ENCODE results near the gene TYW1B.
"Not testable (repeated sequence)": the region's sequence is repeated elsewhere in the genome, so short reads cannot be mapped to it uniquely, and the experiment has no call there.

TYW1B gene

DNA sequence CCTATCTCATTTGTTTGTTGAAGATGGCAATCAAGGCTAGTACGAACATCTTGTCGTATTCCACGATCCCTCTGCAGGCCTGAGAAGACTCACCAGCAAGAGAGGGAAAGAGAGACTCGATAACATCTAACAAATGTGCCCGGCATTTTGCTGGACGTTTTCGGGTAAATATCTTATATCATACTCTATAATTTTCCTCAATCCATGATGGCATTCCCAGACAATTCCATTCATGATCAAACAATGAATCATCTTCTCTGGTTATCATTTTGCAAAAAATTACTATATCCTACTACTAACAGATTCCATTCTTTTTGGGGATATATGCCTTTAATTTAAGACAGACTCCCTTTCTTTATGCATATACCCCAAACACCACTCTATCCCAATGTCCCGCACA is 118.1 kb downstream of the TYW1B start:
- no peak for DNase-seq (ENCODE audit: low read depth in 1 of 2, low spot score in 1 of 2)
- Histone ChIP-seq H3K27ac (replicated peaks) (no peak overlapping the region), H3K27me3 (ENCODE audit: insufficient read depth, poor library complexity, severe bottlenecking) (no peaks in the 10 kb centered on the region), H3K4me3 (replicated peaks; ENCODE audit: insufficient read depth, low read length) (no peak overlapping the region)
- no peak for TF ChIP-seq GABPA (IDR thresholded peaks at IDR 0.05; ENCODE audit: low read depth)
- TF ChIP-seq SPI1 (IDR thresholded peaks at IDR 0.05; ENCODE audit: borderline replicate concordance, low read depth), result no peak
- no peak for TF ChIP-seq CTCF (IDR thresholded peaks at IDR 0.05; ENCODE audit: insufficient read depth, low read length)
- no peak for TF ChIP-seq REST (IDR thresholded peaks at IDR 0.05; ENCODE audit: insufficient replicate concordance, low read depth)
- no peak for TF ChIP-seq POLR2AphosphoS5 (IDR thresholded peaks at IDR 0.05; ENCODE audit: low read depth)

- not testable (repeated sequence) for H3K27ac ChIP-seq (replicated peaks); H3K4me3 ChIP-seq (replicated peaks; ENCODE audit: insufficient read depth, low read length); DNase-seq (ENCODE audit: low read depth in 1 of 2, low spot score in 1 of 2); H3K27me3 ChIP-seq (ENCODE audit: insufficient read depth, poor library complexity, severe bottlenecking)
Observed at GRCh38 chr7:72708371-72709050, 119.5 kb downstream of the TYW1B start.

DNA sequence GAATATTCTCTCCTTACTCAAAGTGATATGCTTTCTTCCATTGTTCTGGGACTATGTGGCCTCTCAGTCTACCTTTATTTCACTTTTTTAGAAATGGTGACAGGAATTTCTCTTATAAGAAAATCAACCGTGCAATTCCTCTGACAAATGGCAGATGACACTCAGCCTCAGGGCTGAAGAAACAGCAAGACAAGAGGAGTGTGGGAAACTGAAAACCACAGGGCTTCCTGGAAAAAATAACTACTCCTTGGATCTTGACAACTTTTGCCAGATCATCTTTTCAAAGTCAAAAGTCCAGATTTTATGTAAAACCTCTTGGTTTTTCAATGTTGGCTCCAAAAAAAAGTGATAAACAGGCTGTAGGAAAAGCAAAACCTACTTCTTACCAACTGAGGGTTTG is 121.5 kb downstream of the TYW1B start:
- no peaks in the 10 kb centered on the region for H3K27me3 ChIP-seq (ENCODE audit: insufficient read depth, poor library complexity, severe bottlenecking)
- TF ChIP-seq POLR2AphosphoS5 (IDR thresholded peaks at IDR 0.05; ENCODE audit: low read depth) (no peak), GABPA (IDR thresholded peaks at IDR 0.05; ENCODE audit: low read depth) (no peak), REST (IDR thresholded peaks at IDR 0.05; ENCODE audit: insufficient replicate concordance, low read depth) (no peak), CTCF (IDR thresholded peaks at IDR 0.05; ENCODE audit: insufficient read depth, low read length) (no peak), SPI1 (IDR thresholded peaks at IDR 0.05; ENCODE audit: borderline replicate concordance, low read depth) (no peak)
- no peak for DNase-seq (ENCODE audit: low read depth in 1 of 2, low spot score in 1 of 2)
- H3K4me3 ChIP-seq (replicated peaks; ENCODE audit: insufficient read depth, low read length), result no peak overlapping the region
- no peak overlapping the region for H3K27ac ChIP-seq (replicated peaks)

- not testable (repeated sequence) for H3K4me3 ChIP-seq (replicated peaks; ENCODE audit: insufficient read depth, low read length); H3K27ac ChIP-seq (replicated peaks); H3K27me3 ChIP-seq (ENCODE audit: insufficient read depth, poor library complexity, severe bottlenecking)
- DNase-seq (ENCODE audit: low read depth in 1 of 2, low spot score in 1 of 2), result peak in 1 of 2 experiments; percentile 56
Observed at GRCh38 chr7:72705693-72706092, 122.3 kb downstream of the TYW1B start.

DNA sequence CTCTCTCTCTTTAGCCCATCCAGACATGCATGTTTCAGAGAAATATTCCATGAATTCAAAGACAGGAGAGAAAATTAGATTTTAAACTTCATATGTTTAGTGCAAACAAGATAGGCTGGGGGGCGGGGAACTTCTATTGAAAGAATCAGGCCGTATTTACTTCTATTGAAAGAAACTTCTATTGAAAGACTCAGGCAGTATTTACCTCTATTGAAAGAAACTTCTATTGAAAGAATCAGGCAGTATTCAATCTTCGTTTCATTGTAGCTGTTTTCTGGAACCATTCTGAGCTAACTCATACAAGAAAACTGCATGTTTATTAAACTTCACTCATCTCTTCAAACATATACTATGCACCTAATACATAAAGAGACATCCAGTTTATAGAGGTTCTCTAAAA is 123.1 kb downstream of the TYW1B start:
- Histone ChIP-seq H3K4me3 (replicated peaks; ENCODE audit: insufficient read depth, low read length) (no peak overlapping the region), H3K27me3 (ENCODE audit: insufficient read depth, poor library complexity, severe bottlenecking) (no peaks in the 10 kb centered on the region), H3K27ac (replicated peaks) (no peak overlapping the region)
- DNase-seq (ENCODE audit: low read depth in 1 of 2, low spot score in 1 of 2), result no peak
- TF ChIP-seq POLR2AphosphoS5 (IDR thresholded peaks at IDR 0.05; ENCODE audit: low read depth) (no peak), CTCF (IDR thresholded peaks at IDR 0.05; ENCODE audit: insufficient read depth, low read length) (no peak), REST (IDR thresholded peaks at IDR 0.05; ENCODE audit: insufficient replicate concordance, low read depth) (no peak), SPI1 (IDR thresholded peaks at IDR 0.05; ENCODE audit: borderline replicate concordance, low read depth) (no peak), GABPA (IDR thresholded peaks at IDR 0.05; ENCODE audit: low read depth) (no peak)

DNA sequence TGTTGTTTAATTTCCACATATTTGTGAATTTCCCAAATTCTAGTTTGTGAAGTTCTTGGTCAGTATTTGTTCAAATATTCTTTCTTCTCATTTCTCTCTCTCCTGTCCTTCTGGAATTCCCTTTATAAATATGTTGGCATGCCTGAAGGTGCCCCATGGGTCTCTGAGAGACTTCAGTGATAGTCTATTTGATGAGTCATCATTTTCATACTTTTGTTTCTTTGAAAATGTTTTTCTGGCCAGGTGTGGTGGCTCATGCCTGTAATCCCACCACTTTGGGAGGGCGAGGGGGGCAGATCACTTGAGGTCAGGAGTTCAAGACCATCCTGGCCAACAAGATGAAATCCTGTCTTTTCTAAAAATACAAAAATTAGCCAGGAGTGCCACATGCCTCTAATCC is 127.5 kb downstream of the TYW1B start:
- H3K27ac ChIP-seq (replicated peaks); H3K27me3 ChIP-seq (ENCODE audit: insufficient read depth, poor library complexity, severe bottlenecking); H3K4me3 ChIP-seq (replicated peaks; ENCODE audit: insufficient read depth, low read length); DNase-seq (ENCODE audit: low read depth in 1 of 2, low spot score in 1 of 2): not testable (repeated sequence)

Data from HL-60 (cell line).